HG03097 (cell line): ENCODE data around the gene SLC6A2.

ENCODE experiments used
- ATAC-seq: cut with Tn5 transposase; IDR thresholded peaks from one replicate; pipeline ENCODE4 v1.9.1; 2021; ENCODE audit not compliant: unreplicated experiment, low FRiP score

The SLC6A2 gene

DNA sequence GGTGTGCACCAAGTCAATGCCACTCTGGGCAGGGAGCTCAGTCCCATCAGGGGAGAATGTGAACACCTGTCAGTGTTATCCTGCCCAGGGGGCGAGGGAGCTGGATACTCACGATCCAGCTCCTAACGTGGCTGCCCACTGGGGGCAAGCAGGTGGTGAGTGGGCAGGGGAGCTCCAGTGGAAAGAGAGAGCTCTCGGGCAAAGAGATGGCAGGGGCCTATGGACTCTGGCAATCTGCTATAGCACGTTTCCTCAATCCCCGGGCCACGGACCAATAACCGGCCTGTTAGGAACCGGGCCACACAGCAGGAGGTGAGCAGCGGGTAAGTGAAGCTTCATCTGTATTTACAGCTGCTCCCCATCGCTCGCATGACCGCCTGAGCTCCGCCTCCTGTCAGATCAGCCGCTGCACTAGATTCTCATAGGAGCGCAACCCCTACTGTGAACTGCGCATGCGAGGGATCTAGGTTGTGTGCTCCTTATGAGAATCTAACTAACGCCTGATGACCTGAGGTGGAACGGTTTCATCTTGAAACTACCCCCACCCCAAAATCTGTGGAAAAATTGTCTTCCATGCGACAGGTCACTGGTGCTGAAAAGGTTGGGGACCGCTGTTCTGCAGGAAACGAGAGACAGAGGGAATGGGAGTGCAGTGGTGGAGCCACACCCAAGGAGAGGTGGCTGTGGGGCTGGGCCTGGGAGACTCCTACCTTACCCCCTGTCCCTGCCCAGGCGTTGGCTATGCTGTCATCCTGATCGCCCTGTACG is 15.6 kb downstream of the SLC6A2 start:
- ATAC-seq, result no peak

- no peak for ATAC-seq
Measured at GRCh38 chr16:55671974-55672280, 16.1 kb downstream of the SLC6A2 start.

DNA sequence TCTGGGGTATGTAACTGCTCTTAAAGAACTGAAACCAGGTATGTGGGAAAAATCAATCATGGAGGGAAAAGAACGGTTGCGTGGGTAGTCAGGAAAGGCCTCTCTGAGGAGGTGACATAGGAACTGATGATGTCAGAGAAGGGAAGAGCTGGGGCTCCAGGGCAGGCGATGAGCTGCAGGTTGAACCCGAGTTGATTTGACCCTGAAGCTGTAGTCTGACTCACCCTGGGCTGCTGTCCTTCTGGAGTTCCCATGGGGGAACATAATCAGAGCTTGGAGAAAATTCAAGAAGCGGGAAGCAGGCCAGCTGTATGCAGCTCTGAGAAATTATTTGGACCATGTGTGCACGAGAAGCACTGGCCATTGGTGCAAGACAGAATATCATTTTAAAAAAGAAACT is 16.7 kb downstream of the SLC6A2 start:
- ATAC-seq, result no peak

- ATAC-seq, result no peak
Measured at GRCh38 chr16:55678161-55678821, 22.5 kb downstream of the SLC6A2 start.

GRCh38 chr16:55682086-55682485 is 26.3 kb downstream of the SLC6A2 start:
- no peak for ATAC-seq

GRCh38 chr16:55685973-55686372 is 30.2 kb downstream of the SLC6A2 start:
- no peak for ATAC-seq

DNA sequence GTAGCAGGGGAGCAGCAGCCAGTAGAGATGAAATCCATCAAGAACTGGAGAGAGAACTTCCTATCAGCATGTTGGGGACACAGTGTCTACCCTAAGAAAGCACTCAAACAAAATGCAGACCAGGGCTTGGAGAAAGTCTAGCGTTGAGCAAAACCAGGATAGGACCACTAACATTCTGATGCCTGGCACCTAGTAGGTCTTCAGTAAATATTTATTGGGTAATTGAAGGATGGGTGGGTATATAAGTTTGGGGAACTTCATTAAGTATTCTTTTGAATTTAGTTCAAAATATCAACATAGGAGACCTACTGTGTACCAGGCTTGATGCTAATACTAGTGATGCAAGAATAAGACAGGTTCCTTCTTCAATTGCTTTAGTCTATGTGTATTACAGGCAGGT is 30.9 kb downstream of the SLC6A2 start:
- no peak for ATAC-seq

DNA sequence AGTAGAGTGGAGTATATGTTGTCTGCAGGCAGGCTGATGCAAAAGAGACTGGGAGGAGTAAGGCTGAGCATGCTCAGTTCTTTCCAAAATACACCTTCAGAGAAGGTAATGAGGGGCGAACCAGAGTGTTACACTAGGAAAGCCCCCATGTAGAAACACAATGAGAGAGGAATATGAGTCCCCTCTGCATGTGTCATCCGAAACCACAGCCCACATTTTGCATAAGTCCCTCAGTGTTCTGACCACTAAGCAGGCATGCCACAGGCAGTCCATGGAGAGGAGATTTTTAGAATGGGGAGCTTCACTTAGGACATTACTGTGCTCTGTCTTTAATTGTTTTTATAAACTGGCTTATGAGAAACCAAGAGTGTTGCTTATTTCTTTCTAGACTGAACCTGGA is 32.0 kb downstream of the SLC6A2 start:
- no peak for ATAC-seq

DNA sequence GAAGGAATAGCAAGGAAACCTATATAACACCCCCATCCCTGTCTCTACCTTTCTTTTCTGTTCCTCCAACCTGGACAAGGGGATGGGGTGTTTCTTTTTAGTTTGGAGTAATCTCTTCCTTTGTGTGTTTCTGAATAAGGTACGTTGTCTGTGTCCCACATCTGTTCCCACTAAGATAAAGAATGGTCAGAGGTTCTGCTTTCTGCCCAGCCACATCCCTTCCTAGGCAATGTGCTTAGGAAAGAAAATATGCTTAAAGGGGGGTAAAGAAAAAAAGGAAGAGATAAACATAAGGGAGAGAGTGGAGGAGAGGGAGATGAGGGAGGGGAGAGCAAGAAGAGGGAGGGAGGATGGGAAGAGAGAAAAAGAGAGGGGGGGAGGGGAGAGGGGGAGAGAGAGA is 35.1 kb downstream of the SLC6A2 start:
- no peak for ATAC-seq

GRCh38 chr16:55691771-55692170 is 36.0 kb downstream of the SLC6A2 start:
- ATAC-seq, result no peak

DNA sequence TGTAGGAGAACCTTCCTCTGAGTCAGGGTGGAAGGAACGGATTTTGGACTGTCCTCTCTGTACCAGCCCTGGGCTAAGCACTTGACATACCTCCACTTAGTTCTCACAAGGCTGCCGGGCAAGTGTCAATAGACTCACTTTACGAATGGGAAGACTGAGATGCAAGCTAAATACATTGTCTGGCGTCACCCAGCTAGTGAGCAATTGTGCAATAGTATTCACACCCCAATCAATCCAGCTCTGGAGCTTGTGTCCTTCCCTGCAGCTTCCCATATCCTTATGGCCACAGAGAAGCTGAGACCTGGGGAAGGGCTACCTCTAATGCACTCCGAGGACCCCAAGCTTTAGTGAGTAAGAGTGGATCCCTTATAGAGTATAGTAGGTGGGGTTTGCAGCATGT is 39.8 kb downstream of the SLC6A2 start:
- no peak for ATAC-seq

DNA sequence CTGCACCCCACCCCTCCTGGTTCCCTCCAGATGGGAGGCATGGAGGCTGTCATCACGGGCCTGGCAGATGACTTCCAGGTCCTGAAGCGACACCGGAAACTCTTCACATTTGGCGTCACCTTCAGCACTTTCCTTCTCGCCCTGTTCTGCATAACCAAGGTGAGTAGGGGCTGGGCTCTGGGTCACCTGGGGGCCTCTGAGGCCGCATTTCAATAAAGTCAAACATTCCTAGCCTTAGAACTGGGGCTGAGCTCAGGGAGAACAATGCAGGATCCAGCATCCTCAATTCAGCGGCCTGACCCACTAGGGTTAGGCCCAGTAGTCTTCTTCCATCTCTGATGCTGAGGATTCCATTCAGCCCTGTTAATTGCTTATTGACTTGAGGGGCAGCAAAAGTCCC is 42.1 kb downstream of the SLC6A2 start:
- no peak for ATAC-seq

DNA sequence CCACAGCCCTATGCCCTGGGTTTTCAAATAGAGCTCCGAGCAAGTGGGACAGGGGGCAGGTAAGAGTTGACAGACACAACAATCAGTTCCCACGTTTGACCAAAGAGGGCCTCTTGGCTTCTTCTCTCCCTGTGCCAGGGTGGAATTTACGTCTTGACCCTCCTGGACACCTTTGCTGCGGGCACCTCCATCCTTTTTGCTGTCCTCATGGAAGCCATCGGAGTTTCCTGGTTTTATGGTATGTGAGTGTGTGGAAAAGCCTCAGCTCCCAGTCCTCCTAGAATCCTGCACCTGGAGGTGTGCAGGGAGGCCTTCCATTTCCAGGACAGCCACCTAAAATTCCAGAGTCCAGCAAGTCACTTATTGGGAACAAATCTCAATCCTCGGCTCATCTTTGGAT is 42.5 kb downstream of the SLC6A2 start:
- no peak for ATAC-seq

- no peak for ATAC-seq
Measured at GRCh38 chr16:55698946-55699345, 43.2 kb downstream of the SLC6A2 start.

- ATAC-seq, result no peak
Measured at GRCh38 chr16:55699616-55700015, 43.8 kb downstream of the SLC6A2 start.

DNA sequence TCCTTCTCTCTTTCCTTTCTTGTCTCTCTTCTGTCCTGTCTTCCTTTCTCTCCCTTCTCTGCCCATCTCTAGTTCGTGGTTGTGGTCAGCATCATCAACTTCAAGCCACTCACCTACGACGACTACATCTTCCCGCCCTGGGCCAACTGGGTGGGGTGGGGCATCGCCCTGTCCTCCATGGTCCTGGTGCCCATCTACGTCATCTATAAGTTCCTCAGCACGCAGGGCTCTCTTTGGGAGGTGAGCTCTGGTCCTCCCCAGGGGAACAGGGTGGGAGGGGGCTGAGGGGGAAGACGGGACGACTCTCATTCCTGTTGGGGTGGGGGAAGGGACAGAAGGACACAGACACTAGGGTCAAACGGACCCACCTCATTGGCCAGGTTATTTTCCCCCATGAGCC is 44.3 kb downstream of the SLC6A2 start:
- no peak for ATAC-seq

GRCh38 chr16:55700961-55701360 is 45.2 kb downstream of the SLC6A2 start:
- ATAC-seq, result no peak

- ATAC-seq, result peak; percentile 60
Measured at GRCh38 chr16:55701442-55702319, 45.9 kb downstream of the SLC6A2 start.

DNA sequence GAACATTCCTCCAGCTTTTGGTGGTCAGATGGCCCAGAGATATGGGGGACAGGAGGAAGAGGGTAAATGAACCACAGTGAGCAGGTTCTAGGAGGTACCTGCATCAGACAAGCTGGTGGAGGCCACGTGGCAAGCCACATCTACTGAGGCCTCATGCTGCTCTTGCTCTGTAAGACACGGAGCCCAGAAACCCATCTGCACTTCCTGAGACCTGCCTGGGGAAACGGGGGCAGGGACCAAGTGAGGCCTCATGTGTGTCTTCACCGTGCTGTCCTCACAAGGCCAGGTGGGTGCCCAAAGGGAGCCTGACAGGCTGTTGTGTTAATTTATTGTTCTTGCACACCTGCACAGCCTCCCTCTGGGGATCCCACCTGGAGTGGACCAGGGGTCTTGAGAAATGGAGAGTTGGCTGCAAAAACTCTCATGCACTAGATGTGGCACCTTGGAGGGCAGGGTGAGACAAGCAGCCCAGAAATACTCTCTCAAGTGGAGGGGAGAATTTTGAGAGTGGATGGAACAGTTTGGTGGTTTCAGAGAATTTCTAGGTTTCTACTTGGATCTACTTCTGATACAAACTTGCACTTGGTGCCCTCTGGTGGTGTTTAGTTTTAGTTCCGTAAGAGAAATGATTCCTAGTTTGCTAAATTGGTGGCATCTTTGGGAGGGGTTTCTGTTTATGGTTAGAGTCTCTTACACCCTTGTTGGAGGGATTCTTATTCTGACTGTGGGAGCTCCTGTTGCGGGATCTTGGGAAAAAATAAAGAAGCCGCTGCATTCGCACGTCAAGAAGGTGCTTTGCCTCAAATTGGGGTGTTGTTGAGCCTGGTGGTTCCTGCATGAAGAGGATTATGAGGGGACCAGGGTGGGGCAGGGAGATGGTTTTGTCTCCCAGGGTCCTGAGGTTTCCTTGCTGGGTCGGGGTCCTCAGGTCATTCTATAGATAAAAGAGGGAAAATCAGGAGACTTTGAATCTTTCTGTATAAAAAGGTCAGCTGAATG is 47.5 kb downstream of the SLC6A2 start:
- no peak for ATAC-seq

DNA sequence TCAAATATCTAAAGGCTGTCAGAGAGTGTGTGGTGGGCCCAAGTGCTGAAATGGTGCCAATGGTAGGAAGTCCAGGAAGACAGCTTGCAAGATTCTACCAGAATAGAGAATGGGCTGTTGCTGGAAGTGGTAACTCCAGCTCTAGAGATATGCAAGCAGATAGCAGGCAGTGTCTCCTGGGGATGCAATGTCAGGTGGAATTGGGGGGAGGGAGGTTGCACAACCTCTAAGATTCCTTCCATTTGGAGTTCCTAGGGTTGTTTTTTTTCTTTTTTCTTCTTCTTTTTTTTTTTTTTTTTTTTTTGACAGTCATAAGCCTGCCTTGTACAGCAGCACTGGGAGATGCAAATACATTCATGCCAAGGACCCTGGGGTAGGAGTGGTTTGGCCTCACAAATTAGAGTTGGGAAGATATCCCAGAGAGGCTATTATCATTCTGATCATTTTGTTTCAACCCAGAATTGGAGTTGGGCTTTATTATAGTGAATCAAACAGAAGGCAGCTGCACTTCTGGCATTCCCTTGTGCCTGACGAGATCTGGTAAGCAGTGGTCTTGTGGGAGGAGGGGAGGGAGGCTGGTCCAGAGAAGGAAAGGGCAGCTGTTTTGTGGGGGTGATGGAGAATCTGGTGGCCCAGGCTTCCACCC is 51.1 kb downstream of the SLC6A2 start:
- ATAC-seq, result no peak
